ENCODE measurements around the gene SPAM1.
"Not testable (repeated sequence)": the region's sequence is repeated elsewhere in the genome, so short reads cannot be mapped to it uniquely, and the experiment has no call there.

The SPAM1 gene

GRCh38 chr7:123961771-123962170 is 36.7 kb downstream of the SPAM1 start:
- no peak for DNase-seq

DNA sequence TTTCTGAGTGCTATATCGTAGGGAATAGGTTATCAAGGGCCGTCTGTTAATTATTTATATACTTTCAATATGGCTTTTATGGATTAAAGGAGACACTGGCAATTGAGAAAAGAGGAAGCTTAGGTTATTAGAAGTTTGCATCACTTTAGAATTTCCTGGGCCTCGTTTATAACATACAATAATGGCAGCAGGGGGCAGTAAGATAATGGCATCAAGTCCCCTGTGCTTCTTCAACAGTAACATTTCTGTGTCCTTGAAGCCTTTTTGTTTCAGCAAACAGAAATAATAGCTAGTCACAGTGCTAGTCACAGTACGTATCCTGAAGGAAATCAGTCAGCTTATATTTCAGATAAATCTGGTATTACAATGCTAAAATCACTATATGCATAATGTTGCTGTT is 41.9 kb downstream of the SPAM1 start:
- no peak for DNase-seq

DNA sequence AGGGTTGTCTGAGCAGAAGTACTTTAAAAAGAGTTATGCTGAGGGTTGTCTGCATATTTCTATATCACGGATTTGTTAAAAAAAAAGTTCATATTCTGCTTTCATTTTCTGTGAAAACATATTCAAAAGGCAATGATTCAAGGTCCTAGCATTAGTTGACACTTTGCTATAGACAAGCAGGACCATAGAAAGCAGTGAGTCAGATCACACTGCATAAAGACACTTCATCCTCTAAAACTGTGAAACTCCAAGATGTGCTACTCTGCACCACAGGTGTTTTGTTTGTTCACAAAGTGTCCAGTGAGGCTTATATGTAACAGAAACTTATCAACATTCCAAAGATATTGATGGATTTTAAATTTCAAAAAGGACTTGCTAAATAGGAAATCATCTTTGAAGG is 47.0 kb downstream of the SPAM1 start:
- DNase-seq, result no peak

DNA sequence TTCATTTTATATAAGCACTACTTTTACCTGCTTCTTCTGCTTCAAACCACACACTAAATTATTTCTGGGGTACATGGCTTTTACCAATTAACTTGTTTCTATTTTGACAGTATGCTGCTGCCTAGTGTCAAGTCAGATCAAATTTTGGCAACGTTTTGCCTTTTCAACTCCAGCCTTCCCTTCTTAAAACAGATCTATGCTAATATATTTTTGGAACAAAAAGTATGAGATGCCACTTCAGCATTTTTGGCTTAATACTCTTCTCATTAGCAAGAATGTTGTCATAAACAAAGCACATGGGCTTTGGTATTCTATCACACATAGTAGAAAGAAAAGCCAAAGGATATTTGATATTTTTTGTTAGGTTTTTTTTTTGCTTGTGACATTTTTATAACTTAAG is 47.8 kb downstream of the SPAM1 start:
- no peak for DNase-seq

- DNase-seq, result no peak
Measured at GRCh38 chr7:123974326-123974908, 49.4 kb downstream of the SPAM1 start.

GRCh38 chr7:123975084-123975483 is 50.0 kb downstream of the SPAM1 start:
- no peak for DNase-seq

- no peak for DNase-seq
Measured at GRCh38 chr7:123977081-123977480, 52.0 kb downstream of the SPAM1 start.

- DNase-seq, result no peak
Measured at GRCh38 chr7:123979876-123980275, 54.8 kb downstream of the SPAM1 start.

- DNase-seq, result no peak
Measured at GRCh38 chr7:123987445-123987844, 62.4 kb downstream of the SPAM1 start.

DNA sequence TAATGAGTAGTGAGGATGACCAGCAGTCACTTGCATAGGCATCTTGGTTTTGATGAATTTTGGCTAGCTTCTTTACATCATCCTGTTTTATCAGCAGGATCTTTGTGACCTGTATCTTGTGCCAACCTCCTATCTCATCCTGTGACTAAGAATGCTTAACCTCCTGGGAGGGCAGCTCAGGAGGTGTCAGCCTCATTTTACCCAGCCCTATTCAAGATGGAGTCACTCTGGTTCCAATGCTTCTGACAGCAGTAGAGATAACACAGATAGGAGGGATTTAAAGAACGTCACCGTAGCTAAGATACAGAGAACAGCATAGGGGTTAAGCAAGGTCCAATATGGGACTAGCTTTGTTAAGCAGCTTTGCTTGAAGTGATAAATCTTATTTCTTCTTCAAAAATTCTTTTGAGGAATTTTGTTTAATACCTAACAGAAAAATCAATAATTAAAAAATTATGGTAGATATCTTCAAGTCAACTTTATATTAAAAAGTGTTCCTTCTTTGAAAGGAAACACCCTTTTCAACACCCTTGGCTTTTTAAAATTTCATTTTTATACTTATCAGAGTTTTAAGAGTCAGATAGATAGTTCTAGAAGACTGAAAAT is 68.0 kb downstream of the SPAM1 start:
- DNase-seq, result no peak

- no peak for DNase-seq
Measured at GRCh38 chr7:123993996-123994395, 69.0 kb downstream of the SPAM1 start.

DNA sequence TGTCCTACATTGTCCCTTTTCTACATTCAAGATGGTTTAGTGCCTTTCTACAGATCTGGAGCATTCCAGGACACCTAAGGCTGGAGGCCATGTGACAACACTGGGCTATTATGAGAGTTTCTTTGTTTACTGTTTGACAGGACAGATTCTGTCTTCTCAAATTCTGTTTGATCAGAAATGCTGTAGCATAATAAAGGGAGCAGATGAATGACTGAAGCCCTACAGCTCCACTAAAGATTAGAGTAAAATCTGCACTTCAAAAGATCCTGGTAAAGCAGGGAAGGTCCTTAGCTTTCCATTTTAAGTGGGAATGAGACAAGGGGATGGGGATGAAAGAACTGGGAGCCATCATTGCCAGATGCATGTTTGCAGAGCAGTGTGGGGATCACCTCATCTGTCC is 69.4 kb downstream of the SPAM1 start:
- no peak for DNase-seq

GRCh38 chr7:123995617-123996326 is 70.7 kb downstream of the SPAM1 start:
- DNase-seq, result no peak

GRCh38 chr7:123996327-123996625 is 71.2 kb downstream of the SPAM1 start:
- no peak for DNase-seq

GRCh38 chr7:123998921-123999320 is 73.9 kb downstream of the SPAM1 start:
- DNase-seq, result no peak

GRCh38 chr7:123999703-124000102 is 74.7 kb downstream of the SPAM1 start:
- DNase-seq, result no peak

DNA sequence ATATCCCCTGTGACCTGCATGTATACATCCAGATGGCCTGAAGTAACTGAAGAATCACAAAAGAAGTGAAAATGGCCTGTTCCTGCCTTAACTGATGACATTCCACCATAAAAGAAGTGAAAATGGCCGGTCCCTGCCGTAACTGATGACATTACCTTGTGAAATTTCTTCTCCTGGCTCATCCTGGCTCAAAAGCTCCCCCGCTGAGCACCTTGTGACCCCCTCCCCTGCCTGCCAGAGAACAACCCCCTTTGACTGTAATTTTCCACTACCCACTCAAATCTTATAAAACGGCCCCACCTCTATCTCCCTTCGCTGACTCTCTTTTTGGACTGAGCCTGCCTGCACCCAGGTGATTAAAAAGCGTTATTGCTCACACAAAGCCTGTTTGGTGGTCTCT is 83.3 kb downstream of the SPAM1 start:
- not testable (repeated sequence) for DNase-seq

DNA sequence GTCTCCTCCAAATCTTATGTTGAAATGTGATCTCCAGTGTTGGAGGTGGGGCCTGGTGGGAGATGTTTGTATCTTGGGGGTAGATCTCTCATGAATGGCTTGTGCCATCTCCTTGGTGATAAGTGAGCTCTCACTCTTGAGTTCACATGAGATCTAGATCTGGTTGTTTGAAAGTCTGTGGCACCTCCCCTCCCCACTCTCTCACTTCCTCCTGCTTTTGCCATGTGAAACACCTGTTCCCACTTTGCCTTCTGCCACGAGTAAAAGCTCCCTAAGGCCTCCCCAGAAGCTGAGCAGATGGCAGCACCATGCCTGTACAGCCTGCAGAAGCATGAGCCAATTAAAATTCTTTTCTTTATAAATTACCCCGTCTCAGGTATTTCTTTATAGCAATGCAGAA is 84.3 kb downstream of the SPAM1 start:
- DNase-seq, result no peak
